MCF 10A (cell line): ENCODE data around the gene CCDC33. TPM values are rescaled to one million over a fixed set of nuclear protein-coding genes. Genes with fewer than 3 reads are reported as not detected.

Experiments
- BruUV-seq: library from RNA; stranded (reverse); fragments of 400-500 nt; replicated peaks from 2 replicates; lab custom pipeline; 2021; lab: Mats Ljungman, UMichigan
- CTCF ChIA-PET: fragments of 300-600 bp; sonication (Branson Sonifier 250); formaldehyde crosslinking; extraction: SDS; loops from one replicate; lab custom pipeline; 2021; ENCODE audit warnings: antibody characterized with exemption, inconsistent platforms; lab: Yijun Ruan, JAX
- POLR2A ChIA-PET: fragments of 300-600, 350-650 bp; sonication (Branson Sonifier 250); formaldehyde crosslinking; extraction: SDS; loops from one replicate; lab custom pipeline; 2020; ENCODE audit warnings: antibody characterized with exemption, inconsistent platforms; lab: Yijun Ruan, JAX
- DNase-seq: peaks from one replicate; pipeline ENCODE4 v3.0.0-alpha.2; 2018; ENCODE audit not compliant: unreplicated experiment
- H3K27ac Mint-ChIP-seq: one replicate; pipeline ENCODE4 v1.8.0; 2022; ENCODE audit warnings: mild to moderate bottlenecking, low read depth, mixed read lengths; ENCODE audit not compliant: unreplicated experiment
- H3K27me3 Mint-ChIP-seq: one replicate; pipeline ENCODE4 v1.8.0; 2022; ENCODE audit warnings: mixed read lengths; ENCODE audit not compliant: insufficient read depth, unreplicated experiment
- H3K36me3 Mint-ChIP-seq: one replicate; pipeline ENCODE4 v1.8.0; 2022; ENCODE audit warnings: mild to moderate bottlenecking, moderate library complexity, mixed read lengths; ENCODE audit not compliant: insufficient read depth, unreplicated experiment
- H3K4me1 Mint-ChIP-seq: one replicate; pipeline ENCODE4 v1.8.0; 2022; ENCODE audit warnings: mixed read lengths; ENCODE audit not compliant: insufficient read depth, unreplicated experiment
- H3K4me3 Mint-ChIP-seq: one replicate; pipeline ENCODE4 v1.8.0; 2022; ENCODE audit warnings: mild to moderate bottlenecking, moderate library complexity, mixed read lengths; ENCODE audit not compliant: unreplicated experiment
- H3K9me3 Mint-ChIP-seq: one replicate; pipeline ENCODE4 v1.8.0; 2022; ENCODE audit warnings: mixed read lengths; ENCODE audit not compliant: unreplicated experiment
- CTCF ChIP-seq: fragments of 200-600 bp; IDR thresholded peaks from one replicate; pipeline ENCODE4 v1.8.0; 2022; ENCODE audit warnings: antibody characterized with exemption, mild to moderate bottlenecking; ENCODE audit not compliant: unreplicated experiment
- intact Hi-C: fragments of 100-400 bp; cut with micrococcal nuclease; formaldehyde crosslinking; loops from 2 replicates; pipeline ENCODE4 v1.14.1; 2022
- total RNA-seq: library from RNA; stranded (reverse); gene quantifications from 2 replicates; pipeline ENCODE4 v1.2.3, GENCODE V29; 2022

CCDC33 gene
- total RNA-seq, 1 experiment from 2014 or later, result not detected

- Mint-ChIP-seq H3K27ac (peak overlapping the region; percentile 5), H3K9me3 (no peaks in the 10 kb centered on the region), H3K4me1 (peaks cover 18% of the 10 kb centered on the region), H3K36me3 (peaks cover 6% of the 10 kb centered on the region), H3K4me3 (no peak overlapping the region), H3K27me3 (no peaks in the 10 kb centered on the region)
- ChIA-PET CTCF (no interaction called here), POLR2A (interaction anchor here (0.7 kb wide), 1 partner anchor 257 kb away, joined by 3 read pairs; no protein-coding TSS in a partner anchor)
- intact Hi-C loops, result no loop called here
- DNase-seq, result no peak
- no peak for TF ChIP-seq CTCF
- no TSS peak for BruUV-seq
Measured at GRCh38 chr15:74211656-74212055, 24.5 kb upstream of the CCDC33 start.

GRCh38 chr15:74212494-74212893 is 23.6 kb upstream of the CCDC33 start:
- Mint-ChIP-seq H3K4me3 (no peak overlapping the region), H3K4me1 (peaks cover 18% of the 10 kb centered on the region), H3K27me3 (no peaks in the 10 kb centered on the region), H3K9me3 (no peaks in the 10 kb centered on the region), H3K27ac (no peak overlapping the region), H3K36me3 (peaks cover 6% of the 10 kb centered on the region)
- TF ChIP-seq CTCF, result no peak
- no peak for DNase-seq
- POLR2A ChIA-PET, result interaction anchor here (0.7 kb wide), 1 partner anchor 256 kb away, joined by 3 read pairs; no protein-coding TSS in a partner anchor
- CTCF ChIA-PET, result no interaction called here
- intact Hi-C loops, result no loop called here
- BruUV-seq, result no TSS peak

GRCh38 chr15:74213858-74214284 is 22.3 kb upstream of the CCDC33 start:
- no peak for TF ChIP-seq CTCF
- no peak for DNase-seq
- intact Hi-C loops, result no loop called here
- peaks cover 18% of the 10 kb centered on the region for H3K4me1 Mint-ChIP-seq
- H3K36me3 Mint-ChIP-seq, result peaks cover 2% of the 10 kb centered on the region
- H3K4me3 Mint-ChIP-seq, result no peak overlapping the region
- no peaks in the 10 kb centered on the region for H3K9me3 Mint-ChIP-seq
- ChIA-PET POLR2A (no interaction called here), CTCF (no interaction called here)
- no peak overlapping the region for H3K27ac Mint-ChIP-seq
- no peaks in the 10 kb centered on the region for H3K27me3 Mint-ChIP-seq
- no TSS peak for BruUV-seq

GRCh38 chr15:74214324-74215021 is 21.7 kb upstream of the CCDC33 start:
- Mint-ChIP-seq H3K4me3 (peak overlapping the region; percentile 3), H3K4me1 (peaks cover 18% of the 10 kb centered on the region), H3K36me3 (no peaks in the 10 kb centered on the region), H3K9me3 (no peaks in the 10 kb centered on the region), H3K27ac (no peak overlapping the region), H3K27me3 (peaks cover 1% of the 10 kb centered on the region)
- ChIA-PET CTCF (no interaction called here), POLR2A (interaction anchor here (0.9 kb wide), 1 partner anchor 14 kb away, joined by 3 read pairs; no protein-coding TSS in a partner anchor)
- BruUV-seq, result no TSS peak
- no peak for DNase-seq
- TF ChIP-seq CTCF, result no peak
- intact Hi-C loops, result no loop called here
